Neural progenitor cell (in vitro differentiated cells): ENCODE results near the gene HAX1. TPM values are rescaled to one million over a fixed set of nuclear protein-coding genes. Genes with fewer than 3 reads are reported as not detected.
"Not testable (repeated sequence)": the region's sequence is repeated elsewhere in the genome, so short reads cannot be mapped to it uniquely, and the experiment has no call there.

Experiments
- DNase-seq: peaks from one replicate; pipeline ENCODE4 v3.0.0-alpha.2; 2016; ENCODE audit warnings: low spot score
- H2AFZ ChIP-seq: fragments of 200-600 bp; sonication (generic); replicated peaks from 2 replicates; pipeline ENCODE4 v1.6.1; 2016; ENCODE audit warnings: antibody characterized with exemption
- H3F3A ChIP-seq: fragments of 200-600 bp; sonication (generic); 2 replicates; pipeline ENCODE4 v1.6.1; 2016; ENCODE audit warnings: antibody characterized with exemption, low read depth
- H3K27ac ChIP-seq: fragments of 200-600 bp; sonication (generic); 2 replicates; pipeline ENCODE4 v1.5.1; 2016; ENCODE audit warnings: mild to moderate bottlenecking
- H3K27me3 ChIP-seq: fragments of 200-600 bp; sonication (generic); 2 replicates; pipeline ENCODE4 v1.6.1; 2016; ENCODE audit warnings: mild to moderate bottlenecking, moderate library complexity
- H3K36me3 ChIP-seq: fragments of 200-600 bp; sonication (generic); 2 replicates; pipeline ENCODE4 v1.5.1; 2016
- H3K4me1 ChIP-seq: fragments of 200-600 bp; sonication (generic); 2 replicates; pipeline ENCODE4 v1.6.1; 2016; ENCODE audit warnings: mixed run types
- H3K4me2 ChIP-seq: fragments of 200-600 bp; sonication (generic); 2 replicates; pipeline ENCODE4 v1.6.1; 2016
- H3K4me3 ChIP-seq: fragments of 200-600 bp; sonication (generic); 2 replicates; pipeline ENCODE4 v1.5.1; 2016
- H3K79me2 ChIP-seq: fragments of 200-600 bp; sonication (generic); 2 replicates; pipeline ENCODE4 v1.6.1; 2016; ENCODE audit warnings: low read depth
- H3K9ac ChIP-seq: fragments of 200-600 bp; sonication (generic); 2 replicates; pipeline ENCODE4 v1.6.1; 2016
- H3K9me3 ChIP-seq: fragments of 200-600 bp; sonication (generic); 2 replicates; pipeline ENCODE4 v1.5.1; 2016; ENCODE audit warnings: low read depth
- H4K20me1 ChIP-seq: fragments of 200-600 bp; sonication (generic); 2 replicates; pipeline ENCODE4 v1.6.1; 2016; ENCODE audit warnings: low read depth
- H3K27ac Mint-ChIP-seq: 3 replicates; pipeline ENCODE4 v1.8.0; 2021; ENCODE audit warnings: mixed read lengths
- H3K27me3 Mint-ChIP-seq: 2 replicates; pipeline ENCODE4 v1.8.0; 2022; ENCODE audit warnings: low read depth, mild to moderate bottlenecking, inconsistent platforms, moderate library complexity, mixed read lengths; ENCODE audit not compliant: insufficient read depth
- H3K36me3 Mint-ChIP-seq: 3 replicates; pipeline ENCODE4 v1.8.0; 2021; ENCODE audit warnings: mixed read lengths
- H3K4me1 Mint-ChIP-seq: 3 replicates; pipeline ENCODE4 v1.8.0; 2021; ENCODE audit warnings: mixed read lengths
- H3K4me3 Mint-ChIP-seq: 3 replicates; pipeline ENCODE4 v1.8.0; 2021; ENCODE audit warnings: mild to moderate bottlenecking, moderate library complexity, mixed read lengths
- H3K9me3 Mint-ChIP-seq: 3 replicates; pipeline ENCODE4 v1.8.0; 2020; ENCODE audit warnings: mixed read lengths
- CTCF ChIP-seq: fragments of 200-600 bp; sonication (generic); IDR thresholded peaks from 2 replicates; pipeline ENCODE4 v1.5.1; 2017; ENCODE audit warnings: antibody characterized with exemption, mild to moderate bottlenecking
- EZH2 ChIP-seq: fragments of 200-600 bp; sonication (generic); IDR thresholded peaks from 2 replicates; pipeline ENCODE4 v1.6.1; 2017; ENCODE audit warnings: antibody characterized with exemption, mild to moderate bottlenecking, moderate library complexity
- EZH2phosphoT487 ChIP-seq: fragments of 200-600 bp; sonication (generic); IDR thresholded peaks from 2 replicates; pipeline ENCODE4 v1.6.1; 2017; ENCODE audit warnings: antibody characterized with exemption
- total RNA-seq: library from RNA; depleted of rRNA; stranded (reverse); fragments of >200 nt; gene quantifications from 2 replicates; pipeline ENCODE4 v1.2.3, GENCODE V29; 2015; ENCODE audit warnings: low replicate concordance

The HAX1 gene
- total RNA-seq, 1 donor from 2014 or later, result 57.9 TPM

- peaks cover 12% of the 10 kb centered on the region for H3K27me3 Mint-ChIP-seq
- no peak for TF ChIP-seq EZH2phosphoT487
- no peak for TF ChIP-seq CTCF
- no peak for TF ChIP-seq EZH2
- H3K4me1 Mint-ChIP-seq, result no peaks in the 10 kb centered on the region
- no peaks in the 10 kb centered on the region for H3F3A ChIP-seq
- no peaks in the 10 kb centered on the region for H3K4me1 ChIP-seq
- H3K9me3 Mint-ChIP-seq, result peaks cover 23% of the 10 kb centered on the region
- H3K27ac ChIP-seq, result no peak overlapping the region
- H3K4me2 ChIP-seq, result no peak overlapping the region
- no peak overlapping the region for H3K27ac Mint-ChIP-seq
- no peak overlapping the region for H3K9ac ChIP-seq
- peaks cover 6% of the 10 kb centered on the region for H3K9me3 ChIP-seq
- no peaks in the 10 kb centered on the region for H3K27me3 ChIP-seq
- no peak for DNase-seq
- no peaks in the 10 kb centered on the region for H4K20me1 ChIP-seq
- no peaks in the 10 kb centered on the region for H3K36me3 ChIP-seq
- no peak overlapping the region for H3K4me3 ChIP-seq
- H2AFZ ChIP-seq, result no peak overlapping the region
- H3K4me3 Mint-ChIP-seq, result no peak overlapping the region
- H3K36me3 Mint-ChIP-seq, result no peaks in the 10 kb centered on the region
- no peaks in the 10 kb centered on the region for H3K79me2 ChIP-seq
Observed at GRCh38 chr1:154318386-154318785, 46.0 kb downstream of the HAX1 start.

- Mint-ChIP-seq H3K4me3 (no peak within 1 kb of the TSS), H3K9me3 (peaks cover 16% of the 10 kb centered on the region), H3K27me3 (peaks cover 8% of the 10 kb centered on the region), H3K4me1 (no peaks in the 10 kb centered on the region), H3K27ac (no peak within 1 kb of the TSS), H3K36me3 (no peaks in the 10 kb centered on the region)
- Histone ChIP-seq H3F3A (peaks cover 8% of the 10 kb centered on the region), H3K9ac (no peak within 1 kb of the TSS), H3K79me2 (no peaks in the 10 kb centered on the region), H3K9me3 (no peaks in the 10 kb centered on the region), H3K27me3 (no peaks in the 10 kb centered on the region), H2AFZ (peak within 1 kb of the TSS; percentile 6), H3K4me3 (no peak within 1 kb of the TSS), H3K27ac (no peak within 1 kb of the TSS), H3K36me3 (no peaks in the 10 kb centered on the region), H3K4me2 (no peak within 1 kb of the TSS), H4K20me1 (no peaks in the 10 kb centered on the region), H3K4me1 (no peaks in the 10 kb centered on the region)
- DNase-seq, result no peak
- TF ChIP-seq EZH2, result no peak
Observed at GRCh38 chr1:154320882-154321608, 48.6 kb downstream of the HAX1 start, which contains the start of gene AQP10. Gene AQP10, plus strand, starts transcription at chr1:154321093. Its CDS starts 63 bp downstream, at chr1:154321156.

GRCh38 chr1:154321609-154321934 lies 49.1 kb downstream of the HAX1 start:
- H3F3A ChIP-seq, result peaks cover 12% of the 10 kb centered on the region
- H3K4me1 Mint-ChIP-seq, H4K20me1 ChIP-seq, H3K27ac Mint-ChIP-seq, H2AFZ ChIP-seq, H3K79me2 ChIP-seq, H3K27me3 Mint-ChIP-seq, H3K4me3 ChIP-seq, H3K4me1 ChIP-seq, H3K27me3 ChIP-seq, DNase-seq, H3K9me3 ChIP-seq, H3K4me3 Mint-ChIP-seq, H3K36me3 Mint-ChIP-seq, H3K9ac ChIP-seq, H3K4me2 ChIP-seq, H3K27ac ChIP-seq, H3K36me3 ChIP-seq: not testable (repeated sequence)
- peaks cover 16% of the 10 kb centered on the region for H3K9me3 Mint-ChIP-seq

GRCh38 chr1:154323493-154323892 lies 51.1 kb downstream of the HAX1 start:
- Histone ChIP-seq H3K4me3 (no peak overlapping the region), H3K27me3 (no peaks in the 10 kb centered on the region), H3K79me2 (peaks cover 18% of the 10 kb centered on the region), H3K27ac (no peak overlapping the region), H3F3A (peaks cover 12% of the 10 kb centered on the region), H2AFZ (no peak overlapping the region), H4K20me1 (peaks cover 20% of the 10 kb centered on the region), H3K9me3 (no peaks in the 10 kb centered on the region), H3K4me2 (no peak overlapping the region), H3K9ac (no peak overlapping the region), H3K4me1 (peaks cover 15% of the 10 kb centered on the region), H3K36me3 (no peaks in the 10 kb centered on the region)
- peak overlapping the region; percentile 28 for H3K4me3 Mint-ChIP-seq
- peaks cover 2% of the 10 kb centered on the region for H3K27me3 Mint-ChIP-seq
- H3K27ac Mint-ChIP-seq, result no peak overlapping the region
- peaks cover 20% of the 10 kb centered on the region for H3K4me1 Mint-ChIP-seq
- H3K36me3 Mint-ChIP-seq, result no peaks in the 10 kb centered on the region
- no peak for DNase-seq
- TF ChIP-seq EZH2phosphoT487 (no peak), EZH2 (no peak), CTCF (no peak)
- peaks cover 4% of the 10 kb centered on the region for H3K9me3 Mint-ChIP-seq
